Left renal pelvis (tissue), 4 donors: Measurements from ENCODE around the gene TMEM158. TPM values are rescaled to one million over a fixed set of nuclear protein-coding genes. Genes with fewer than 3 reads are reported as not detected.

Experiments
- DNase-seq, 4 donors: peaks; one replicate each; pipeline ENCODE4 v3.0.0-alpha.2; 2013; ENCODE audit warnings: low read depth in 4 of 4, low spot score in 3 of 4
- polyA plus RNA-seq, 4 donors: library from polyadenylated mRNA; unstranded; fragments of 120-200 nt; gene quantifications; one replicate each; pipeline ENCODE4 v1.2.1, GENCODE V29; 2013; ENCODE audit not compliant: insufficient read length in 4 of 4

TMEM158 gene
- polyA plus RNA-seq, 4 donors: 7.0 to 38.2 (median 9.3) TPM

- DNase-seq: no peak
Measured at GRCh38 chr3:45235409-45235808, 9.3 kb upstream of the TMEM158 start.

- DNase-seq: no peak
Measured at GRCh38 chr3:45234250-45234649, 8.2 kb upstream of the TMEM158 start.

- no peak for DNase-seq
Measured at GRCh38 chr3:45232521-45232920, 6.4 kb upstream of the TMEM158 start.

GRCh38 chr3:45227946-45228345 lies 1.9 kb upstream of the TMEM158 start:
- DNase-seq: no peak

- no peak for DNase-seq
Measured at GRCh38 chr3:45227071-45227820, 1.2 kb upstream of the TMEM158 start.

- no peak for DNase-seq
Measured at GRCh38 chr3:45225465-45226205, 452 bp downstream of the TMEM158 start.

- DNase-seq: no peak
Measured at GRCh38 chr3:45224824-45225464, 1.1 kb downstream of the TMEM158 start.

- no peak for DNase-seq
Measured at GRCh38 chr3:45223889-45224727, 2.0 kb downstream of the TMEM158 start.

GRCh38 chr3:45219694-45220093 lies 6.4 kb downstream of the TMEM158 start:
- DNase-seq: no peak

GRCh38 chr3:45218578-45219390 lies 7.3 kb downstream of the TMEM158 start:
- DNase-seq: no peak

- no peak for DNase-seq
Measured at GRCh38 chr3:45216021-45216609, 10.0 kb downstream of the TMEM158 start.

GRCh38 chr3:45215466-45215865 lies 10.6 kb downstream of the TMEM158 start:
- no peak for DNase-seq

- DNase-seq: no peak
Measured at GRCh38 chr3:45214061-45214680, 11.9 kb downstream of the TMEM158 start.

GRCh38 chr3:45212095-45212468 lies 14.0 kb downstream of the TMEM158 start:
- no peak for DNase-seq

GRCh38 chr3:45211466-45212094 lies 14.5 kb downstream of the TMEM158 start:
- DNase-seq: no peak

GRCh38 chr3:45210308-45211041 lies 15.6 kb downstream of the TMEM158 start:
- DNase-seq: no peak

GRCh38 chr3:45209526-45209925 lies 16.6 kb downstream of the TMEM158 start:
- DNase-seq: no peak

- DNase-seq: no peak
Measured at GRCh38 chr3:45208586-45208985, 17.5 kb downstream of the TMEM158 start.
